Stimulated activated CD8-positive, alpha-beta memory T cell treated with anti-CD3 and anti-CD28 coated beads, Interleukin-12 subunit alpha, Interleukin-12 subunit beta, amount 100 ng/mL, for 24 hours (primary cell): ENCODE measurements around the gene GNGT2.

ENCODE experiments used
- DNase-seq: peaks from one replicate; pipeline ENCODE4 v3.0.0-alpha.2; 2020; ENCODE audit errors: extremely low read depth

GNGT2 gene

GRCh38 chr17:49170216-49170615 lies 40.2 kb downstream of the GNGT2 start:
- DNase-seq, result no peak

- no peak for DNase-seq
These were observed 41.7 kb downstream of the GNGT2 start for GRCh38 chr17:49168706-49169105.

GRCh38 chr17:49165143-49165542 lies 45.2 kb downstream of the GNGT2 start:
- DNase-seq, result no peak

GRCh38 chr17:49162866-49163265 lies 47.5 kb downstream of the GNGT2 start:
- no peak for DNase-seq

- DNase-seq, result no peak
These were observed 52.6 kb downstream of the GNGT2 start for GRCh38 chr17:49157784-49158183.

- no peak for DNase-seq
These were observed 54.1 kb downstream of the GNGT2 start for GRCh38 chr17:49156256-49156655.
